ENCODE measurements around the gene PRKCH.

DNA sequence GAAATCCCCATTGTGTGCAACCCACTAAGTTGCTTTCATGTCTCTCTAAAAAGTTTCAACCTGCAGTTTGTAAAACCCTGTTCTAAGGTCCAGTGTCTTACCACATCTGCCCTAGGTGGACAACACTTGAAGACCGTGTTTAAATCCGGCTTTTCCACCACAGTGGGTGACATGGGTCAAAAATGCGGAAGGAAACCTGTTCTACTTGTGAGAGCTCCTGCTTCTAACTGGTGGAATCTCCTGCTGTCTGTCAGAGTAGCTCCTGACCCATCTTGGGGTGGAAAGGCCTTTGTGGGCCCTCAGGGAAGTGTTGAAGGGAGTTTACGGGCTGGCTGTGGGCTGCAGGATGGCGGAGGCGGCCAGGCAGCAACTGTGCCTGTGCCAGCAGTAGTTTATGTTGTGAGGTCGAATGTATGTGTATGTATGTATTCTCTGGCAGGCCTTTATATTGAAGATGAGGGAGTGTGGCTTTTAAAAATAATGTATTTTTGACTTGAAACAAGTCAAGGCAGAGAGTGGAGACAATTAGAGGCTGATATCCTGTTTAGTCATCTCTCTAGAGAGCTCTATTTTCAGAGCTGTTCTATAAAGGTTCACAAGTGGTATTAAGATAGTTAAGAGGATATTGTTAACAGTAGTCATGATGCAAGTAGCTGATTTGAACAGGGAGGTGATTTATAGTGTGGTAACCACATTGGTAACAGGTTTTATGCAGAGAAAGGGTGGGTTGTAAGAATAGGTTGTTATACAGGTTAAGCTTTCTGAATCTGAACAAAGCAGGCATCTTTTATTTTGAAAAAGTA lies 67.0 kb downstream of the PRKCH start:
- TF ChIP-seq, protein P1, sequence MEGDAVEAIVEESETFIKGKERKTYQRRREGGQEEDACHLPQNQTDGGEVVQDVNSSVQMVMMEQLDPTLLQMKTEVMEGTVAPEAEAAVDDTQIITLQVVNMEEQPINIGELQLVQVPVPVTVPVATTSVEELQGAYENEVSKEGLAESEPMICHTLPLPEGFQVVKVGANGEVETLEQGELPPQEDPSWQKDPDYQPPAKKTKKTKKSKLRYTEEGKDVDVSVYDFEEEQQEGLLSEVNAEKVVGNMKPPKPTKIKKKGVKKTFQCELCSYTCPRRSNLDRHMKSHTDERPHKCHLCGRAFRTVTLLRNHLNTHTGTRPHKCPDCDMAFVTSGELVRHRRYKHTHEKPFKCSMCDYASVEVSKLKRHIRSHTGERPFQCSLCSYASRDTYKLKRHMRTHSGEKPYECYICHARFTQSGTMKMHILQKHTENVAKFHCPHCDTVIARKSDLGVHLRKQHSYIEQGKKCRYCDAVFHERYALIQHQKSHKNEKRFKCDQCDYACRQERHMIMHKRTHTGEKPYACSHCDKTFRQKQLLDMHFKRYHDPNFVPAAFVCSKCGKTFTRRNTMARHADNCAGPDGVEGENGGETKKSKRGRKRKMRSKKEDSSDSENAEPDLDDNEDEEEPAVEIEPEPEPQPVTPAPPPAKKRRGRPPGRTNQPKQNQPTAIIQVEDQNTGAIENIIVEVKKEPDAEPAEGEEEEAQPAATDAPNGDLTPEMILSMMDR (IDR thresholded peaks at IDR 0.05; ENCODE audit: insufficient read depth, low read length, poor library complexity, severe bottlenecking): no peak
- TF ChIP-seq EZH2phosphoT487 (conservative IDR thresholded peaks at IDR 0.05; ENCODE audit: low read length): no peak

Data from SU-DHL-6 (cell line).